Chondrocyte (in vitro differentiated cells): ENCODE data around the gene RNF135. TPM values are rescaled to one million over a fixed set of nuclear protein-coding genes. Genes with fewer than 3 reads are reported as not detected.
A peak's percentile ranks its signal among the peaks of the same experiment; 100 is the strongest.
"Not testable (repeated sequence)": the region's sequence is repeated elsewhere in the genome, so short reads cannot be mapped to it uniquely, and the experiment has no call there.

Experiments used
- DNase-seq: peaks from one replicate; pipeline ENCODE4 v3.0.0; 2021; ENCODE audit warnings: mixed read lengths, low spot score
- H3K27ac Mint-ChIP-seq: one replicate; pipeline ENCODE4 v1.8.0; 2021; ENCODE audit warnings: mild to moderate bottlenecking, moderate library complexity, mixed read lengths; ENCODE audit not compliant: unreplicated experiment
- H3K27me3 Mint-ChIP-seq: 2 replicates; pipeline ENCODE4 v1.8.0; 2021; ENCODE audit warnings: low read depth, mixed read lengths
- H3K36me3 Mint-ChIP-seq: 2 replicates; pipeline ENCODE4 v1.8.0; 2021; ENCODE audit warnings: low read depth, mixed read lengths
- H3K4me1 Mint-ChIP-seq: 2 replicates; pipeline ENCODE4 v1.8.0; 2021; ENCODE audit warnings: low read depth, mild to moderate bottlenecking, mixed read lengths
- H3K4me3 Mint-ChIP-seq: one replicate; pipeline ENCODE4 v1.8.0; 2021; ENCODE audit warnings: mild to moderate bottlenecking, moderate library complexity, mixed read lengths; ENCODE audit not compliant: unreplicated experiment
- H3K9me3 Mint-ChIP-seq: 2 replicates; pipeline ENCODE4 v1.8.0; 2021; ENCODE audit warnings: low read depth, mixed read lengths
- CTCF ChIP-seq: fragments of 200-600 bp; sonication (generic); IDR thresholded peaks from 2 replicates; pipeline ENCODE4 v1.5.0; 2021; ENCODE audit warnings: antibody characterized with exemption, mild to moderate bottlenecking, moderate library complexity
- total RNA-seq: library from RNA; stranded (reverse); gene quantifications from 3 replicates; pipeline ENCODE4 v1.2.1, GENCODE V29; 2021

The RNF135 gene
- total RNA-seq, 1 donor from 2014 or later, result 15.0 TPM

- H3K9me3 Mint-ChIP-seq, result peaks cover 4% of the 10 kb centered on the region
- peaks cover 51% of the 10 kb centered on the region for H3K4me1 Mint-ChIP-seq
- peaks cover 20% of the 10 kb centered on the region for H3K36me3 Mint-ChIP-seq
- no peak for DNase-seq
- peak overlapping the region; percentile 79 for H3K4me3 Mint-ChIP-seq
- no peak for TF ChIP-seq CTCF
- no peaks in the 10 kb centered on the region for H3K27me3 Mint-ChIP-seq
- H3K27ac Mint-ChIP-seq, result peak overlapping the region; percentile 90
These were observed 37.7 kb downstream of the RNF135 start for GRCh38 chr17:31008374-31009041.

- peak overlapping the region; percentile 90 for H3K27ac Mint-ChIP-seq
These were observed 38.3 kb downstream of the RNF135 start for GRCh38 chr17:31009042-31009702.

GRCh38 chr17:31010014-31010413 lies 39.2 kb downstream of the RNF135 start:
- Mint-ChIP-seq H3K36me3 (peaks cover 13% of the 10 kb centered on the region), H3K4me1 (peaks cover 55% of the 10 kb centered on the region), H3K27ac (peak overlapping the region; percentile 74), H3K4me3 (peak overlapping the region; percentile 61)
- DNase-seq, H3K27me3 Mint-ChIP-seq, H3K9me3 Mint-ChIP-seq: not testable (repeated sequence)

More at GRCh38 chr17:31009042-31009702, 38.3 kb downstream of the RNF135 start:
- not testable (repeated sequence) for H3K27me3 Mint-ChIP-seq, H3K9me3 Mint-ChIP-seq, DNase-seq
- Mint-ChIP-seq H3K4me3 (peak overlapping the region; percentile 79), H3K36me3 (peaks cover 16% of the 10 kb centered on the region), H3K4me1 (peaks cover 55% of the 10 kb centered on the region)

GRCh38 chr17:31013844-31014243 lies 43.0 kb downstream of the RNF135 start:
- H3K4me3 Mint-ChIP-seq, result no peak overlapping the region
- no peak for DNase-seq
- peaks cover 45% of the 10 kb centered on the region for H3K4me1 Mint-ChIP-seq
- no peak overlapping the region for H3K27ac Mint-ChIP-seq
- no peaks in the 10 kb centered on the region for H3K27me3 Mint-ChIP-seq
- H3K36me3 Mint-ChIP-seq, result peaks cover 1% of the 10 kb centered on the region
- H3K9me3 Mint-ChIP-seq, result no peaks in the 10 kb centered on the region
- TF ChIP-seq CTCF, result no peak

- H3K4me3 Mint-ChIP-seq, result no peak overlapping the region
- H3K27me3 Mint-ChIP-seq, result no peaks in the 10 kb centered on the region
- H3K4me1 Mint-ChIP-seq, result peaks cover 28% of the 10 kb centered on the region
These were observed 44.8 kb downstream of the RNF135 start for GRCh38 chr17:31015639-31016038.

More at GRCh38 chr17:31015639-31016038, 44.8 kb downstream of the RNF135 start:
- no peak for DNase-seq
- no peaks in the 10 kb centered on the region for H3K9me3 Mint-ChIP-seq
- no peak overlapping the region for H3K27ac Mint-ChIP-seq
- no peak for TF ChIP-seq CTCF
- H3K36me3 Mint-ChIP-seq, result peaks cover 1% of the 10 kb centered on the region
